Measurements from ENCODE around the gene TNFSF12.

TNFSF12 gene

DNA sequence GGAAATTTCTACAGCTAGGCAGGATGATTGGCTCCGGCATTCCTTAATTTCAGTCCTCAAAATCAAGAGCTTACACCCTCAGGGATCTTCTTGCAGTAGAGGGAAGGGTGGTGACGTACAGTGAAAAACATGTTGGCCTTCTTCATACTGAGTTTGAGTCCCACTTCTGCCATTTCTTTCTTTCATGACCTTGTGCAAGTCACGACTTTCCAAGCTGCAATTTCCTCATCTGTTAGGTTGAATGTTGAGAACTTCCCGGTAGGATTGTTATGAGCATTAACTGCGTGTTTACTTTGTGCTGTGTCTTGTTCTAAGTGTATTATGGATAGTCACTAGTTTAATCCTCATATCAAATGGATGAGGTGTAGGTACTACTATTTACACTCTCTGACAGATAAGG, 20.7 kb downstream of the TNFSF12 start:
- DNase-seq (ENCODE audit: low read depth, low spot score) = no peak

DNA sequence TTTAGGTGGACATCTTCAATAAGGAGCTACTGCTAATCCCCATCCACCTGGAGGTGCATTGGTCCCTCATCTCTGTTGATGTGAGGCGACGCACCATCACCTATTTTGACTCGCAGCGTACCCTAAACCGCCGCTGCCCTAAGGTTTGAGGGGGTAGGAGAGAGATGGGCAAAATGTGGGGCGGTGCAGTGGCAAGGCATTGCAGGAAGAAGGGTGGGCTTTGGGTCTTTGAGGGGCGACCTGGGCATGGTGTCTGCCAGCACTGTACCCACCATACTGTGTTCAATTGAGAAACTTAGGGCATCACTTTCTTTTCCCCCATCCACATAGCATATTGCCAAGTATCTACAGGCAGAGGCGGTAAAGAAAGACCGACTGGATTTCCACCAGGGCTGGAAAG, 21.5 kb downstream of the TNFSF12 start:
- DNase-seq (ENCODE audit: low read depth, low spot score) = no peak

DNA sequence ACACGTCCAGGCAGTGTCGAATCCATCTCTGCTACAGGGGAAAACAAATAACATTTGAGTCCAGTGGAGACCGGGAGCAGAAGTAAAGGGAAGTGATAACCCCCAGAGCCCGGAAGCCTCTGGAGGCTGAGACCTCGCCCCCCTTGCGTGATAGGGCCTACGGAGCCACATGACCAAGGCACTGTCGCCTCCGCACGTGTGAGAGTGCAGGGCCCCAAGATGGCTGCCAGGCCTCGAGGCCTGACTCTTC, 23.4 kb downstream of the TNFSF12 start:
- no peak for DNase-seq (ENCODE audit: low read depth, low spot score)

DNA sequence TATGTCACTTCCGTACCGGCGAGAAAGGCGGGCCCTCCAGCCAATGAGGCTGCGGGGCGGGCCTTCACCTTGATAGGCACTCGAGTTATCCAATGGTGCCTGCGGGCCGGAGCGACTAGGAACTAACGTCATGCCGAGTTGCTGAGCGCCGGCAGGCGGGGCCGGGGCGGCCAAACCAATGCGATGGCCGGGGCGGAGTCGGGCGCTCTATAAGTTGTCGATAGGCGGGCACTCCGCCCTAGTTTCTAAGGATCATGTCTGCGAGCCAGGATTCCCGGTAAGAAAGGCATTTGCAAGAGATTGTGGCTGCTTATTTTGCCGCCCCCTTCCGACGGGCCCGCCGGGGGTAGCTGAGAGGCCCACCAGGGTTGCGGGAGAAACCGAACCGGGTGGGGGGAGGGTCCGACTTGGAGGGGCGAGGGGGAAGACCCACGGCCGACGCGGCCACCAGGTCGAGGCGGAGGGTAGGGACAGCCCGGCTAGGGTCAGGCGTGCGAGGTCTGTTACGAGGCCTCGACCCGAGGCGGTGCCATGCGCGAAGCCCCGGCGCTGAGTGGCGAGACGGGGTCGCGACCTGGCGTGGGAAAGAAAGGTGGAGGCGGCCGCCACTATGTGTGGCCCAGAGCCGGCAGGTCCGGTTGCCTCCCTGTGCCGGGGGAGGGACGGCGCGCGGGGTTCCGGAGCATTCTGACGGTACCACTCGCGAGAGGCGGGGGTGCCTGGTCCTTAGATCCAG, 23.9 kb downstream of the TNFSF12 start:
- peak; percentile 99 for DNase-seq (ENCODE audit: low read depth, low spot score)

DNA sequence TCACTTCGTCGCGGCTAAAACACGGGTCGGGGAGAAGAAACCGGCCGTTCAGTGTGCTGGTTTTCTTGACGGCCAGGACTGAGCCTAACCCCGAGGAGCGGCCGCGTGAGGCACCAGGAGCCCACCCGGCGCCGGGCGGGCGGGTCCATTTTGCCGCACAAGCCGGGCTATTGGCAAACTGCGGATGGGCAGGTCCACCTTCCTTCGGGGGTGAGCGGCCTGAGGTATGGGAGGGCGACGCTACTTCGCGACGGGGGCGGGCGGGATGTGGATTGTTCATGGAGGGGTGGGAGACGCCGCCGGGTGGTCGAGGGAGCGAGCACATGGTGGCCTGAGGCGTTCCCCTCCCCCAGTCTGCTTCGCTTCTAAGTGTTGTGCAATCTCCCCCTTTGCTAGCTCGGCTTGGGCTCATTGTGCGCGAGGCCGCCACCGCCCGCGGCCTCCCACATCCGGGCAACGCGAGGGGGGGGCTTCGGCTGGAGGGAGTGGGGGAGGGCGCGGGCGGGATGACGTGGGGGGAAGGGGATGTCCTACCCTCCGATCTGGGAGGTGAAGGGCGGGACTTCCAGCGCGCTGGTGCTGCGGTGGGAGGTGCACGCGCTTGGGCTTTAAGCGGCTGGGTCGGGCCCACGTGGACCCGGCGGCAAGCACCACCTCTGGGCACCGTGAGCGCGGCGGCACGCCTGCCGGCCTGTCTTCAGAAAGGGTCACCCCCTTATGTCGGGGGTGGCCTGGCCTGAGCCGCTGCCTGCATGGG, 24.6 kb downstream of the TNFSF12 start:
- DNase-seq (ENCODE audit: low read depth, low spot score) = peak; percentile 85

DNA sequence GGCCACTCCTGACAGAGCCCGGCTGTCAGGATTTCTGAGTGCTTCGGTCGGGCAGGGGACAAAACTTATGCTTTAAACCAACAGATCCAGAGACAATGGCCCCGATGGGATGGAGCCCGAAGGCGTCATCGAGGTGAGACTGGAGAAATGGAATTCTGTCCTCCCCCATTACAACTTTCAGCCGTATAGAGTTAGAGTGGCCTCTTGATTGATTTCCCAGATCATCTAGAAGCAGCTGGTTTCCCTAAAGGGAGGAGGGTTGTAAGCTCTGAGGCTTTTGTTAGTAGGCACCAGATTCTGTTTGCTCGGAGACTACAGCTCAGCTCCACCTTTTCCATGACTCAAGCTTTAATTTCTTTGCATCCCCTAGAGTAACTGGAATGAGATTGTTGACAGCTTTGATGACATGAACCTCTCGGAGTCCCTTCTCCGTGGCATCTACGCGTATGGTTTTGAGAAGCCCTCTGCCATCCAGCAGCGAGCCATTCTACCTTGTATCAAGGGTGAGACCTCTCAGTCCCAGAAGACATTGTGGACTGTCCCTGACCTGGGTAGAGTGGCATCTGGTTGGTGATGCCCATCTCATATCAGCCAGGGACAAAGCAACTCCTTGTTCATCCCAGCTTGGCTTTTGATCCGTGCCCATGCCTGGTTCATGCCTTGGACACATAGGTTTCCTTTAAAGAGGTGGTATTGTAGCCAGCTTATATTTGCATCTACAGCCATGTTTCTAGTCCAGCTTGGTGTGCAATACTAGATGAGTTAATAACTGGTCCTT, 25.5 kb downstream of the TNFSF12 start:
- no peak for DNase-seq (ENCODE audit: low read depth, low spot score)

DNA sequence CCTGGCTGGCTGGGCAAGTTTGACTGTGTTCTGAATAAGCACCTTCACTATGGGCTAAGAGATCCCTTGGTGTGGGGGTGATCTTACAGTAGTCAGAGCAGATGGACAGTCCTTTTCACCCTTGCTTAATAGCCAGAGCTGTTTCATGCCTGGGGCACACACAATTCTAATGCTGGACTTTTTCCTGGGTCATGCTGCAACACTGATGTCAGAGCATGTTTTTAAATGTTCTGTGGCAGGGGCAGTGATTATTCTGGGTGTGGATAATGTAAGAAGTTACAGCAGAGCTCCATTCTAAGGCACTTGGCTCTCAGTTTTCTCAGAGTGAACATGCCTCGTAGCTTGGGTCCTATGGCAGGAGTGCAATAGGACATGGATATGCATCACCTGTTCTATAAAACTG, 26.6 kb downstream of the TNFSF12 start:
- no peak for DNase-seq (ENCODE audit: low read depth, low spot score)

DNA sequence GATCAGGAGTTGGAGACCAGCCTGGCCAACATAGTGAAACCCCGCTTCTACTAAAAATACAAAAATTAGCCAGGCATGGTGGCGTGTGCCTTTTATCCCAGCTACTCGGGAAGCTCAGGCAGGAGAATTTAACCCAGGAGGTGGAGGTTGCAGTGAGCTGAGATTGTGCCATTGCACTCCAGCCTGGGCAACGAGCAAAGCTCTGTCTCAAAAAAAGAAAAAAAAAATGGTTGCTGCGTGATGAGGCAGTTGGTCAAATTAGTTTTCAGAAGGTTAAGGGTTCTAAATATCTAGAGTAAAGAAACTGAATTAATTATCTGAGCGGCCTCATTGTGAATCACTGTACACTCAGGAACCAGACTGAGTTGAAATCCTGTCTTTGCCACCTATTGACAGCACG, 27.1 kb downstream of the TNFSF12 start:
- DNase-seq (ENCODE audit: low read depth, low spot score) = no peak

DNA sequence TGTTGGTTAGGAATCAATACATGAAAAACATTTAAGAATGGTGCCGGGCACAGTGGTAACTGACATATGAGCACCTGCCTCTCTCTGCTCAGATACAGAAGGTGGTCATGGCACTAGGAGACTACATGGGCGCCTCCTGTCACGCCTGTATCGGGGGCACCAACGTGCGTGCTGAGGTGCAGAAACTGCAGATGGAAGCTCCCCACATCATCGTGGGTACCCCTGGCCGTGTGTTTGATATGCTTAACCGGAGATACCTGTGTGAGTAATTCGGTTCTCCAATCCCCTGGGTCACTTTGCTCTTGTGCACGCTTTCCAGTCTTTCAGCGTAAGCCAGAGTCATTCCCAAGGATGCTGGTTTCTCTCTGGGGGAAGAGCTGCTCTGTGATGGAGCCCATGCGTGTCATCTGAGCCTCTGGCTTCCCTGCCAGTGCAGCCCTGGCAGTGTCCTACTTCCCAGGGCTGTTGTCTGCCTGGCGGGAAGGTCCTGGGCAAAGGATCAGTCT, 27.6 kb downstream of the TNFSF12 start:
- no peak for DNase-seq (ENCODE audit: low read depth, low spot score)

DNA sequence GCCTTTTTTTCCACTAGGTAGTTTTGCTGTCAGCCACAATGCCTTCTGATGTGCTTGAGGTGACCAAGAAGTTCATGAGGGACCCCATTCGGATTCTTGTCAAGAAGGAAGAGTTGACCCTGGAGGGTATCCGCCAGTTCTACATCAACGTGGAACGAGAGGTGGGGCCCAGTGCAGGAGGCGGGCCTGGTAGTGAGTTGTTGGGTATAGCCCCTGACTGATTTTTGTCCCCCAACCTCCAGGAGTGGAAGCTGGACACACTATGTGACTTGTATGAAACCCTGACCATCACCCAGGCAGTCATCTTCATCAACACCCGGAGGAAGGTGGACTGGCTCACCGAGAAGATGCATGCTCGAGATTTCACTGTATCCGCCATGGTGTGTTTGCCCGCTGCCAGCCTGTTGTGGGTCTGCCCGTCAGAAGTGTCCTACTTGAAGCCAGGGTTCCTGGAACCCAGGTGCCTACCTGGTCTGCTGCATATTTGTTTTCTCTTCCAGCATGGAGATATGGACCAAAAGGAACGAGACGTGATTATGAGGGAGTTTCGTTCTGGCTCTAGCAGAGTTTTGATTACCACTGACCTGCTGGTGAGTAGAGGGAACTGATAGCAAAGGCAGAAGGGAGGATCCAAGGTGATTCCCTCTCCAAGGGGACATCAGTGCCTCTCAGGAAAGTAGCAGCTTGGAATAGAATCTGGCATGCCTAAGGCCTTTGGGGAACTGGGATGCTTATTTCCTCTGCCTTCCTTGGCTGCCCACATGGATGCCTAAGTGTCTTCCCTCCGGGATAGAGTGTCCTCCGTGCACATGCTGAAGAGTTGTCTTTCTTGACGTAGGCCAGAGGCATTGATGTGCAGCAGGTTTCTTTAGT, 28.7 kb downstream of the TNFSF12 start:
- no peak for DNase-seq (ENCODE audit: low read depth, low spot score)

DNA sequence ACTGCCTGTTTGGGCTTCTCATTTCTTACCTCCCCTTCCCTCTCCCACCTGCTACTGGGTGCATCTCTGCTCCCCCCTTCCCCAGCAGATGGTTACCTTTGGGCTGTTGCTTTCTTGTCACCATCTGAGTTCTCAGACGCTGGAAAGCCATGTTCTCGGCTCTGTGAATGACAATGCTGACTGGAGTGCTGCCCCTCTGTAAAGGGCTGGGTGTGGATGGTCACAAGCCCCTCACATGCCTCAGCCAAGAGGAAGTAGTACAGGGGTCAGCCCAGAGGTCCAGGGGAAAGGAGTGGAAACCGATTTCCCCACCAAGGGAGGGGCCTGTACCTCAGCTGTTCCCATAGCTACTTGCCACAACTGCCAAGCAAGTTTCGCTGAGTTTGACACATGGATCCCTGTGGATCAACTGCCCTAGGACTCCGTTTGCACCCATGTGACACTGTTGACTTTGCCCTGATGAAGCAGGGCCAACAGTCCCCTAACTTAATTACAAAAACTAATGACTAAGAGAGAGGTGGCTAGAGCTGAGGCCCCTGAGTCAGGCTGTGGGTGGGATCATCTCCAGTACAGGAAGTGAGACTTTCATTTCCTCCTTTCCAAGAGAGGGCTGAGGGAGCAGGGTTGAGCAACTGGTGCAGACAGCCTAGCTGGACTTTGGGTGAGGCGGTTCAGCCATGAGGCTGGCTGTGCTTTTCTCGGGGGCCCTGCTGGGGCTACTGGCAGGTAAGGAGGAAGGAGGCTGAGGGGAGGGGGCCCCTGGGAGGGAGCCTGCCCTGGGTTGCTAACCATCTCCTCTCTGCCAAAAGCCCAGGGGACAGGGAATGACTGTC, 30.4 kb downstream of the TNFSF12 start, which contains the start of gene CD68:
CD68 (plus strand) TSS at position 638 of the 833 bp plus-strand sequence; CDS start at position 678, 40 bp downstream.
- DNase-seq (ENCODE audit: low read depth, low spot score) = no peak

DNA sequence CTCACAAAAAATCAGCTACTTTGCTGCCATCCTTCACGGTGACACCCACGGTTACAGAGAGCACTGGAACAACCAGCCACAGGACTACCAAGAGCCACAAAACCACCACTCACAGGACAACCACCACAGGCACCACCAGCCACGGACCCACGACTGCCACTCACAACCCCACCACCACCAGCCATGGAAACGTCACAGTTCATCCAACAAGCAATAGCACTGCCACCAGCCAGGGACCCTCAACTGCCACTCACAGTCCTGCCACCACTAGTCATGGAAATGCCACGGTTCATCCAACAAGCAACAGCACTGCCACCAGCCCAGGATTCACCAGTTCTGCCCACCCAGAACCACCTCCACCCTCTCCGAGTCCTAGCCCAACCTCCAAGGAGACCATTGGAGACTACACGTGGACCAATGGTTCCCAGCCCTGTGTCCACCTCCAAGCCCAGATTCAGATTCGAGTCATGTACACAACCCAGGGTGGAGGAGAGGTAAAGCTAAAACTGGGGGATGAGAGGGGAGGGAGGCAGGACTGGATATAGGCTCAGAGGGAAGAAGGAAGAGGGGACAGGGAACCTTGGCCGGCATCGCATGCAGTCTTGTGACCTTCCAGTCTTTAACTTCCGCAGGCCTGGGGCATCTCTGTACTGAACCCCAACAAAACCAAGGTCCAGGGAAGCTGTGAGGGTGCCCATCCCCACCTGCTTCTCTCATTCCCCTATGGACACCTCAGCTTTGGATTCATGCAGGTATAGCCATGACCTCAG, 31.2 kb downstream of the TNFSF12 start:
- no peak for DNase-seq (ENCODE audit: low read depth, low spot score)

DNA sequence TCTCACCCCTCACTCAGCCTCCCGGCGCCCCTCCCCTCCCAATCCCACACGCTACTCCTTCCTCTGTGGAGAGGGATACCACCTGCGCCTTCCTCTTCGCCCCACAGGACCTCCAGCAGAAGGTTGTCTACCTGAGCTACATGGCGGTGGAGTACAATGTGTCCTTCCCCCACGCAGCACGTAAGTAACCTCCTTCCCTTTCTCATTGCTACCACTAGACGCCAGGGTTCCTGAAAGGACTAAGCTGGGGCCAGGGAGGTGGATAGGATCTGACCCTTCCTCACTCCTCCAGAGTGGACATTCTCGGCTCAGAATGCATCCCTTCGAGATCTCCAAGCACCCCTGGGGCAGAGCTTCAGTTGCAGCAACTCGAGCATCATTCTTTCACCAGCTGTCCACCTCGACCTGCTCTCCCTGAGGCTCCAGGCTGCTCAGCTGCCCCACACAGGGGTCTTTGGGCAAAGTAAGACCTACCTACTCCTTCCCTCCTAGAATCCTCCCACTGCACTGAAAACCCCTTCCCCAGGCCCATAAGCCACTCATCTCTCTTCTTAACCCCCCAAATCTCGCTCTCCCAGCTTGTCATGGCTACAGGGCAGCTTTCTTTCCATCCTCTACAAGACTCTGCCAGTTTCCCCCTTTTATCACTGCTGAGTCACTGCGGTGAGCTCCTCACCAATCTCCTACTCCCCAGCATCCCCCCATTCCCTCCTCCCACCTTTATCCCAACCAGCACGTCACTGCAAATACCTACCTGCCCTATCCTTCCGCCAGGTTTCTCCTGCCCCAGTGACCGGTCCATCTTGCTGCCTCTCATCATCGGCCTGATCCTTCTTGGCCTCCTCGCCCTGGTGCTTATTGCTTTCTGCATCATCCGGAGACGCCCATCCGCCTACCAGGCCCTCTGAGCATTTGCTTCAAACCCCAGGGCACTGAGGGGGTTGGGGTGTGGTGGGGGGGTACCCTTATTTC, 32.0 kb downstream of the TNFSF12 start:
- no peak for DNase-seq (ENCODE audit: low read depth, low spot score)

DNA sequence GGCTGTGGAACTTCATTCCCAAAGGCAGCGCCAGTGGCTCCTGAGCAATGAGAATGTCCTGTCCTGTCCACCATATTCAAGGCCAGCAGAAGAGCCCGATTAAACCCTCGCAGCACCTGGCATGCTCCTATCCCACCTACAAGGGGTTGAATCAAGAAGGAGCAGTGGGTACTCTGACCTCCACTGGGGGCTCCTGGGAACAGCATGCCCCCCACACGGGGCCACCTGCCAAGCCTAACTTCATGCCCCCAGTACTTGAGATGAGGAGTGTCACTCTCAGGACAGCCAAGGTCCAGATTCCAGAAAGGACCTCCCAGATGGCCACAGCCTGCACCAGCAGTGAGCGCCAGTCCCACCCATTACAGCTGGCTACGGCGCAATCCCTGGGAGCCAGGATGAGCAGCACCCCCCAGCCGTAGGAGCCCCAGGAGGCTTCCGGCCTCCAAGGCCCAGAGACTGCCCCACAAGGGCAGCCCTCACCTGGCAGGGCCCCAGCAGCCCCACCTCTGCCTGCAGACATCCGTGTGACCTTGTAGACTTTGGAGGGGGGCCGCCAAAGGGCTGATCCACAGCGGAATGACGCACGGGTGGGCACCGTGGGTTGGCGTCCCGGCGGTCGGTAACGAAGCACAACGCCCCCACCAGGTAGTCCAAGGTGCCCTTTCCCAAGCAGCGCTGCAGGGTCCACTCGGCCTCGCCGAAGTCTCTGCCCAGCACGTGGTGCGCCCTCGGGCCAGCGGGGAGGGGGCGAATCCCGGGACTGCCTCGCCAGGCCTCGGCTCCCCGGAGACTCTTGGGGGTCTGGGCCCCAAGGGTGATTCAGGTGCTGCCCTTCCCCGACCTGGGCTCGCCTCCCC, 33.8 kb downstream of the TNFSF12 start:
- DNase-seq (ENCODE audit: low read depth, low spot score) = no peak

DNA sequence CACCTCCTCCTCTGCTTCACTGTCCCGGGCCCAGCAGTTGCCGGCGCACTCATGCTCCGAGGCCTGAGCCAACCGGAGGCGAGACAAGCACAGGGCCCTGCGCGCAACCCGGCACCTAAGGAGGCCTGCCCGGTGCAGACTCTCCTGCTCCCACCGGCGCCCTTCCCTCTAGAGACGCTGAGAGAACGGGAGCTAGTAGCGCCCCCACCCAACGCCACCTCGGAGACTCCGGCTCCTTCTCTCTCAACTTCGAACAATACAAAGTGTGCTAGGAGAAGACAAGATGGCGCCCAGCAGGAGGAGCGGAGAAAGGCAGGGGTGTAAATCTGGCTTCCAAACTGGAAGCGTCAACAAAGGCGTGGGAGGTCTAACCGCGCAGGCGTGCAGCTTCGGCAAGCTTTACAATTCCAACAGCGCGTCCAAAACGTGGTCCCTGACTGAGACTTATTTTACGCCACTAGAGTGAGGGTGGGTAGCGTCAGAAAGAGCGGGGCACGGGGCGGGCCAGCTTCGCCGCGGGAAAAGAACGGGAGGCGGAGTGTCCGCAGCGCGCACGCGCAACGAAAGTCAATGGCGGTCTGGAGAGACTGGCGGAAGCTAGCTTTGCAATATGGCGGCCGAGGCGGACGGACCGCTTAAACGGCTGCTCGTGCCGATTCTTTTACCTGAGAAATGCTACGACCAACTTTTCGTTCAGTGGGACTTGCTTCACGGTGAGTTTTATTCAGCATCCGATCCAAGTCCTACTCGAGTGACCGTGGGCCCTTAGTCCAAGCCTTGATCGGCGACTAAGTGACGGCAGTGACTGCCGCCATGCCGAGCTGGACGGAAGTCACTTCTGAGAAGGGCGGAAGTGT, 34.6 kb downstream of the TNFSF12 start, which contains the start of gene MPDU1:
MPDU1 (plus strand) TSS at position 600 of the 857 bp plus-strand sequence; CDS start at position 611, 11 bp downstream.
- DNase-seq (ENCODE audit: low read depth, low spot score) = peak; percentile 94

DNA sequence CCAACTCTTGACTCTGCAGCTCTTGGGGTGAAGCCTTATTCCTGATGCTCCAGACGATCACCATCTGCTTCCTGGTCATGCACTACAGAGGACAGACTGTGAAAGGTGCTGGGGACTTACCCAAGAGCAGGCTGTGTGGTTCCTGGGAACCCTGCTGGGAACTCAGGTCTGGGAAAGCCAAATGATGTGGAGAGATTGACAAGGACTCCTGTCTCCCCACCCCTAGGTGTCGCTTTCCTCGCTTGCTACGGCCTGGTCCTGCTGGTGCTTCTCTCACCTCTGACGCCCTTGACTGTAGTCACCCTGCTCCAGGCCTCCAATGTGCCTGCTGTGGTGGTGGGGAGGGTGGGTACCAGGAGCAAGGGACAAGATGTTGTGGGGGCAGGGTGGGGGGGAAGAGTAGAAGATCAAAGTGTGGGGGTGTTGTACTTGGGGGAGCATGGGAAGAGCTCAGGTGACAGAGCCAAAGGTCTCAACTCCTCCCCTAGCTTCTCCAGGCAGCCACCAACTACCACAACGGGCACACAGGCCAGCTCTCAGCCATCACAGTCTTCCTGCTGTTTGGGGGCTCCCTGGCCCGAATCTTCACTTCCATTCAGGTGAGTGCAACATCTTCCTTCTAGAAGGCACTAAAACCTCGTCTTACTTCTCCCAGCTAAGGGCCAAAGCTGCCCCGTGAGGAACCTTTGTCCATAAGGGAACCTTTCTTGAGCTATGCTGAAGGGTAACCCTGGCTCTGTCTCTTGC, 38.0 kb downstream of the TNFSF12 start:
- no peak for DNase-seq (ENCODE audit: low read depth, low spot score)
